ENCODE measurements around the gene ROGDI.

ROGDI gene

DNA sequence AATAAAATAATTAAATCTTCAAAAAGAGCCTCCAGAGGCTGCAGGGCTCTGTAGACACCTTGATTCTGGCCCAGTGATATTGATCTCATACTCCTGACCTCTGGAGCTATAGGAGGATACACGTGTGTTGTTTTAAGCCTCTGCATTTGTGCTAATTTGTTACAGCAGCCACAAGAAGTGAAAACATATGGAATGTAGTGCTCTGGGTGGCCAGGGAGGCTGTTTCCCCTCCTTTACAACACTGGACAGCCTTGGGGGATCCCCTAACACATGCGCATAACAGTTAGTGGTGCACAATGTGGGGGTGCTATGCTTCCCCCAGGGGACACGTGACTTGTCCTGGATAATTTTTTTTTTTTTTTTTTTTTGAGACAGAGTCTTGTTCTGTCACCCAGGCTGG, 30.8 kb downstream of the ROGDI start:
- TF ChIP-seq, protein P1, sequence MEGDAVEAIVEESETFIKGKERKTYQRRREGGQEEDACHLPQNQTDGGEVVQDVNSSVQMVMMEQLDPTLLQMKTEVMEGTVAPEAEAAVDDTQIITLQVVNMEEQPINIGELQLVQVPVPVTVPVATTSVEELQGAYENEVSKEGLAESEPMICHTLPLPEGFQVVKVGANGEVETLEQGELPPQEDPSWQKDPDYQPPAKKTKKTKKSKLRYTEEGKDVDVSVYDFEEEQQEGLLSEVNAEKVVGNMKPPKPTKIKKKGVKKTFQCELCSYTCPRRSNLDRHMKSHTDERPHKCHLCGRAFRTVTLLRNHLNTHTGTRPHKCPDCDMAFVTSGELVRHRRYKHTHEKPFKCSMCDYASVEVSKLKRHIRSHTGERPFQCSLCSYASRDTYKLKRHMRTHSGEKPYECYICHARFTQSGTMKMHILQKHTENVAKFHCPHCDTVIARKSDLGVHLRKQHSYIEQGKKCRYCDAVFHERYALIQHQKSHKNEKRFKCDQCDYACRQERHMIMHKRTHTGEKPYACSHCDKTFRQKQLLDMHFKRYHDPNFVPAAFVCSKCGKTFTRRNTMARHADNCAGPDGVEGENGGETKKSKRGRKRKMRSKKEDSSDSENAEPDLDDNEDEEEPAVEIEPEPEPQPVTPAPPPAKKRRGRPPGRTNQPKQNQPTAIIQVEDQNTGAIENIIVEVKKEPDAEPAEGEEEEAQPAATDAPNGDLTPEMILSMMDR (IDR thresholded peaks at IDR 0.05; ENCODE audit: control insufficient read depth, insufficient read depth, low read depth, low read length, missing control alignments), result no peak
- H3K4me3 ChIP-seq (ENCODE audit: control insufficient read depth, low read depth, low read length), result no peak overlapping the region
- no peak for DNase-seq (ENCODE audit: low read depth)

DNA sequence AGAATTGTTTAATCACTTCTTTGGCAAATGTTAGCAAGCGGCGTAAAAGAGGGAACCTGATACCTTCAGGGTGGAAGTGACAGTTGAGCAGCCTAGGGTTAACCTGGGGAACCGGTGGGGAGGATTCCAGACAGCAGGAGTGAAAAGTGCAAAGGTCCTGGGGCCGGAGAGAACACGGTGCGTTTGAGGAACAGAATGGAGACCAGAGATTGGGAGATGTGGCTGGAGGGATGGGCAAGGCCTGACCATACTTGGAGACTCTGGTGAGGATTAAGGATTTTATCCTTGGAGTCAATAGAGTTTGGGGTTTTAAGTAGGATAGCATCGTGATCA, 33.2 kb downstream of the ROGDI start:
- no peak for DNase-seq (ENCODE audit: low read depth)
- TF ChIP-seq, protein P1 (IDR thresholded peaks at IDR 0.05; ENCODE audit: control insufficient read depth, insufficient read depth, low read depth, low read length, missing control alignments), result no peak
- H3K4me3 ChIP-seq (ENCODE audit: control insufficient read depth, low read depth, low read length), result peak overlapping the region; percentile 71

DNA sequence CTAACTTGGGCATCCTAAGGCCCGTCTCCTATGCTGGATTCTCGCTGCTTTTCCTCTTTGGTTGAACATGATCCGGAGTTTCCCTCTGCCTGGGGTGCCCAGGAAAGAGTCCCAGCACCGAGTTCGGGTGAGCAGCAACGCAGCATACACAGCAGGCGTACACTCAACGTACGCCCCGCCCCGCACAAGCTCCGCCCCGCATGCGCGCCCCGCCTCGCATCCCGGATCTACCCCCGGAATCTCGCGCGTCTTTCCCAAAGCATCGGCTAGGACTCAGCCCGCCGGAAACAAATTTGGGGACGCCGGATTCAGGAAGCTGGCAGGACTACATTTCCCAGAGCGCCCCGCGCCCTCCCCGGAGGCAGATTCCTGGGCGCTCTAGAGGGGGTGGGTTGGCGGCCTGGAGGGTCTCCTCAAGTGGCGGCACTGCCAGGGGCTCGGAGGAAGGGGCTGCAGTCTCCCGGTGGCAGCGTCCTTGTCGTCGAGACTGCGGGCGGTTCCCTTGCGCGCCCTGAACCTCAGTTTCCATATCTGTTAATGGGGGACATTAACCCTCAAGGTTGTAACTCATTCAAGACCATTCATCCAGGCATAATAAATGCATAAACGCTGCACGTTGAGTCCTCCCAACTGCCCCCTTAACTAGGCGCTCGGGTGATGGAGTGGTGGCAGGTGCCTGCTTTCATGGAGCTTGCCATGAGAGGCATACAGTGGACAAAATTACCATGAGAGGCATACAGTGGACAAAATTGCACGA, 33.7 kb downstream of the ROGDI start:
- peak overlapping the region; percentile 71 for H3K4me3 ChIP-seq (ENCODE audit: control insufficient read depth, low read depth, low read length)
- peak; percentile 62 for DNase-seq (ENCODE audit: low read depth)
- TF ChIP-seq, protein P1 (IDR thresholded peaks at IDR 0.05; ENCODE audit: control insufficient read depth, insufficient read depth, low read depth, low read length, missing control alignments), result no peak

DNA sequence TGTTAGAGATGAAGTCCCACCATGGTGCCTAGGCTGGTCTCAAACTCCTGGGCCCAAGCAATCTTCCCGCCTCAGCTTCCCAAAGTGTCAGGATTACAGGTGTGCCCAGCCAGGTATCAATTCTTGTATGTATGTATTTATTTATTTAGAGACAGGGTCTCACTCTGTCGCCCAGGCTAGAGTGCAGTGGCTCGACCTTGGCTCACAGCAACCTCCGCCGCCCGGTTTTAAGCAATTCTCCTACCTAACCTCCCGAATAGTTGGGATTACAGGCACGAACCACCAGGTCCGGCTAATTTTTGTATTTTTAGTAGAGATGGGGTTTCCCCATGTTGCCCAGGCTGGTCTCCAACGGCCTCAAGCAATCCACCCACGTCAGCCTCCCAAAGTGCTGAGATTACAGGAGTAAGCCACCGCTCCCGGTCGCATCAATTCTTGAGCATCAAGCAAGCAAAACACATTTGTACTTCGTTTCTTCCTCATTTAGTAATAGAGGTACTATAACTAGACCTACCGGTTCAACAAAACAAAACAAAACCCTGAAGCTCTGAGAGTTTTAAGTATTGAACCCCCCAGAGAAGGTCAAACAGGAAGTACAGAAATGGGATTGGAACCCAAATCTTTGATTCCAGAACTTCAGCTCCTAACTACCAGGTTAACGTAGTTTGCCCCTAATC, 34.4 kb downstream of the ROGDI start:
- TF ChIP-seq, protein P1 (IDR thresholded peaks at IDR 0.05; ENCODE audit: control insufficient read depth, insufficient read depth, low read depth, low read length, missing control alignments), result no peak
- DNase-seq (ENCODE audit: low read depth), result no peak
- H3K4me3 ChIP-seq (ENCODE audit: control insufficient read depth, low read depth, low read length), result peak overlapping the region; percentile 37

DNA sequence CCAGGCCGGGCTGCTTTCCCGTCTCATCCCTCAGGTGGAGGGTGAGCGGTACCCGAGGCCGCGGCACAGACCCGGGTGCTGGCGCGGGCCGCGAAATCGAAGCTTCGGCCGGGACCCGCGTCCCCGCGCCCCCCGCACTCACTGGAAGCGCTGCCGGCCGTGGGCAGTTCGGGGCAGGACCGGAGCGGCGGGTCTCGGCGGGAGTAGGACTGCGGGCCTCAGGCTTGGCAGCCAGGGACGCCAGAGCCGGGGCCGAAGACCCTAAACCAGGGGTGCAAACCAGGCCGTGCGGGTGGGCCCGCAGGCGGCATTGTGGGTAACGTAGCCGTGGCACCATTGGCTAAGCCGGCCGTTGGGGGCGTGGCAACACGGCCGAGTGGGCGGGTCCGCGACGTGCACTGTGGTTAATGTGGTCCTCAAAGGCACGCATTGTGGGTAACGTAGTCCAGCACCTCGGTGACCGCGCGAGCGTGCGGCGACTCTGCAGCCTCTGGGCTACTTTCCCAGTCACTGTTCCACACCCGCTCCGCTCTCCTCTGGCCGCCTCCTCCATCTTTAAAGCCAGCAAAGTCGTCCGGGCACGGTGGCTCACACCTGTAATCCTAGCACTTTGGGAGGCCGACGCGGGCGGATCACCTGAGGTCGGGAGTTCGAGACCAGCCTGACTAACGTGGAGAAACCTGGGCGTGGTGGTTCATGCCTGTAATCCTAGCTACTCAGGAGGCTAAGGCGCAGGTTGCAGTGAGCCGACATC, 35.4 kb downstream of the ROGDI start, which contains the start of gene ZNF500:
Gene ZNF500, minus strand, starts transcription at position 288 of the 754 bp plus-strand sequence. CDS start 1,184 bp downstream, outside the sequence.
- peak; percentile 82 for DNase-seq (ENCODE audit: low read depth)
- TF ChIP-seq, protein P1 (IDR thresholded peaks at IDR 0.05; ENCODE audit: control insufficient read depth, insufficient read depth, low read depth, low read length, missing control alignments), result no peak
- H3K4me3 ChIP-seq (ENCODE audit: control insufficient read depth, low read depth, low read length), result peak within 1 kb of the TSS; percentile 87

Measured in AG09309 (cell line).